H1 (cell line): ENCODE results near the gene GADD45GIP1. TPM values are rescaled to one million over a fixed set of nuclear protein-coding genes. Genes with fewer than 3 reads are reported as not detected.

Source experiments
- CTCF ChIA-PET: fragments of 300-600 bp; sonication (Branson Sonifier 250); formaldehyde crosslinking; loops from one replicate; lab custom pipeline; 2021; ENCODE audit not compliant: partially characterized antibody; lab: Charles Lee
- POLR2A ChIA-PET: fragments of 300-600 bp; sonication (Branson Sonifier 250); formaldehyde crosslinking; loops from one replicate; lab custom pipeline; 2021; ENCODE audit warnings: inconsistent platforms; ENCODE audit not compliant: partially characterized antibody; lab: Charles Lee
- DNase-seq, 2 experiments: peaks; one replicate each; pipeline versions ENCODE4 v3.0.0 to v3.0.0-alpha.2; 2010 to 2022; ENCODE audit warnings: low spot score in 2 of 2, low read depth in 1 of 2, mixed read lengths in 1 of 2
- FAIRE-seq: peaks from 2 replicates; lab custom pipeline; 2011; peaks lifted over from hg19 to GRCh38; lab: Jason Lieb, UNC
- H2AFZ ChIP-seq: 2 replicates; pipeline ENCODE4 v1.8.1; 2012; ENCODE audit warnings: low read length, inconsistent platforms
- H2AK5ac ChIP-seq: 2 replicates; pipeline ENCODE4 v1.6.1; 2013; ENCODE audit warnings: low read depth, low read length
- H2BK120ac ChIP-seq: replicated peaks from 2 replicates; pipeline ENCODE3; 2013; ENCODE audit warnings: low read depth, low read length, inconsistent platforms
- H2BK12ac ChIP-seq: 2 replicates; pipeline ENCODE4 v1.6.1; 2013; ENCODE audit warnings: low read depth, low read length
- H2BK15ac ChIP-seq: 2 replicates; pipeline ENCODE4 v1.6.1; 2013; ENCODE audit warnings: low read length
- H2BK20ac ChIP-seq: 2 replicates; pipeline ENCODE4 v1.6.1; 2013; ENCODE audit warnings: low read length
- H2BK5ac ChIP-seq: 2 replicates; pipeline ENCODE4 v1.6.1; 2013; ENCODE audit warnings: low read depth, low read length
- H3K14ac ChIP-seq: 2 replicates; pipeline ENCODE4 v1.6.1; 2013; ENCODE audit warnings: inconsistent platforms; ENCODE audit not compliant: insufficient read length
- H3K18ac ChIP-seq: 2 replicates; pipeline ENCODE4 v1.6.1; 2013; ENCODE audit warnings: low read length; ENCODE audit errors: extremely low read depth
- H3K23ac ChIP-seq: 2 replicates; pipeline ENCODE4 v1.6.1; 2013; ENCODE audit warnings: inconsistent platforms; ENCODE audit not compliant: insufficient read length
- H3K23me2 ChIP-seq: 2 replicates; pipeline ENCODE4 v1.6.1; 2013; ENCODE audit warnings: low read depth, low read length
- H3K27ac ChIP-seq: 2 replicates; pipeline ENCODE4 v1.6.1; 2011; ENCODE audit warnings: low read depth, low read length, inconsistent platforms
- H3K27me3 ChIP-seq, 4 experiments: replicated peaks in 1 of 4; 1 replicate in 1 of 4; 2 replicates in 3 of 4; pipeline versions ENCODE4 v1.6.1 to v1.8.1; 2011 to 2013; ENCODE audit warnings: low read length in 3 of 4, mild to moderate bottlenecking in 3 of 4, inconsistent platforms in 2 of 4, mixed read lengths in 2 of 4, moderate library complexity in 1 of 4; ENCODE audit not compliant: control insufficient read depth in 3 of 4, insufficient read depth in 3 of 4; ENCODE audit errors: extremely low read depth in 1 of 4
- H3K36me3 ChIP-seq, 4 experiments: 2 replicates each; pipeline versions ENCODE4 v1.6.1 to v1.8.1; 2011 to 2013; ENCODE audit warnings: mild to moderate bottlenecking in 4 of 4, low read length in 3 of 4, moderate library complexity in 2 of 4, control low read depth in 1 of 4, inconsistent platforms in 1 of 4; ENCODE audit not compliant: insufficient read depth in 4 of 4, control insufficient read depth in 2 of 4
- H3K4ac ChIP-seq: replicated peaks from 2 replicates; pipeline ENCODE3; 2013; ENCODE audit warnings: low read length, low read depth, mixed read lengths, inconsistent platforms; ENCODE audit not compliant: insufficient read length
- H3K4me1 ChIP-seq, 4 experiments: replicated peaks in 1 of 4; 1 replicate in 1 of 4; 2 replicates in 3 of 4; pipeline versions ENCODE4 v1.6.1 to v1.8.1; 2011 to 2013; ENCODE audit warnings: low read length in 3 of 4, inconsistent platforms in 2 of 4, mixed read lengths in 1 of 4; ENCODE audit not compliant: insufficient read depth in 4 of 4, control insufficient read depth in 3 of 4
- H3K4me2 ChIP-seq, 2 experiments: 2 replicates each; pipeline versions ENCODE4 v1.6.1 to v1.8.1; 2011 to 2013; ENCODE audit warnings: low read depth in 2 of 2, low read length in 2 of 2, control low read depth in 1 of 2, inconsistent platforms in 1 of 2, mild to moderate bottlenecking in 1 of 2; ENCODE audit not compliant: insufficient read depth in 1 of 2
- H3K4me3 ChIP-seq, 4 experiments: fragments of 200-600, 300-600 bp in 1 of 4; sonication (generic), shearing (Covaris generic), sonication (Bioruptor Twin) in 1 of 4; 2 replicates each; pipeline versions ENCODE4 v1.5.1 to v1.8.1; 2011 to 2016; ENCODE audit warnings: low read length in 4 of 4, low read depth in 3 of 4, control low read depth in 2 of 4, inconsistent platforms in 2 of 4, mild to moderate bottlenecking in 2 of 4, mixed read lengths in 1 of 4, moderate library complexity in 1 of 4; ENCODE audit not compliant: insufficient read depth in 2 of 4; ENCODE audit errors: extremely low read depth in 1 of 4
- H3K56ac ChIP-seq: replicated peaks from 2 replicates; pipeline ENCODE3; 2013; ENCODE audit warnings: low read depth, mild to moderate bottlenecking, mixed read lengths, low read length, inconsistent platforms; ENCODE audit not compliant: insufficient read length
- H3K79me1 ChIP-seq: 2 replicates; pipeline ENCODE4 v1.6.1; 2013; ENCODE audit warnings: low read depth, low read length, control low read depth
- H3K79me2 ChIP-seq, 2 experiments: 2 replicates each; pipeline versions ENCODE4 v1.6.1 to v1.8.1; 2012 to 2013; ENCODE audit warnings: low read length in 2 of 2, mild to moderate bottlenecking in 2 of 2, inconsistent platforms in 1 of 2; ENCODE audit not compliant: insufficient read depth in 2 of 2, control insufficient read depth in 1 of 2
- H3K9ac ChIP-seq, 4 experiments: replicated peaks in 1 of 4; 1 replicate in 1 of 4; 2 replicates in 3 of 4; pipeline versions ENCODE4 v1.6.1 to v1.8.1; 2011 to 2013; ENCODE audit warnings: low read depth in 3 of 4, low read length in 3 of 4, control low read depth in 2 of 4, mild to moderate bottlenecking in 2 of 4, moderate library complexity in 2 of 4, inconsistent platforms in 1 of 4; ENCODE audit errors: extremely low read depth in 1 of 4
- H3K9me3 ChIP-seq, 2 experiments: 2 replicates each; pipeline versions ENCODE4 v1.6.1 to v1.8.1; 2012 to 2013; ENCODE audit warnings: mild to moderate bottlenecking in 2 of 2, moderate library complexity in 2 of 2, control low read depth in 1 of 2, inconsistent platforms in 1 of 2, low read depth in 1 of 2, low read length in 1 of 2, mixed read lengths in 1 of 2; ENCODE audit not compliant: insufficient read depth in 2 of 2
- H4K20me1 ChIP-seq, 2 experiments: replicated peaks in 1 of 2; 2 replicates each; pipeline versions ENCODE3 to v1.8.1; 2011 to 2013; ENCODE audit warnings: inconsistent platforms in 2 of 2, low read length in 2 of 2, mild to moderate bottlenecking in 1 of 2; ENCODE audit not compliant: insufficient read depth in 2 of 2, control insufficient read depth in 1 of 2
- H4K5ac ChIP-seq: 2 replicates; pipeline ENCODE4 v1.6.1; 2013; ENCODE audit warnings: low read length, low read depth, mixed read lengths, inconsistent platforms; ENCODE audit not compliant: insufficient read length
- H4K8ac ChIP-seq: 2 replicates; pipeline ENCODE4 v1.8.0; 2013; ENCODE audit warnings: mild to moderate bottlenecking, moderate library complexity, low read length, inconsistent platforms; ENCODE audit not compliant: insufficient read depth; ENCODE audit errors: extremely low read depth
- H4K91ac ChIP-seq: replicated peaks from 2 replicates; pipeline ENCODE3; 2013; ENCODE audit warnings: low read length, mixed read lengths, inconsistent platforms; ENCODE audit not compliant: insufficient read length
- ASH2L ChIP-seq: fragments of 200-600, 300-600 bp; sonication (generic); IDR thresholded peaks from one replicate; pipeline ENCODE4 v1.7.1; 2017; ENCODE audit warnings: low read length
- CTCF ChIP-seq, 3 experiments: IDR thresholded peaks; 1 replicate in 2 of 3; 2 replicates in 1 of 3; pipeline versions ENCODE4 v1.5.1 to v1.6.1; 2011; ENCODE audit warnings: low read length in 3 of 3, mild to moderate bottlenecking in 3 of 3, inconsistent platforms in 2 of 3, low read depth in 1 of 3, moderate library complexity in 1 of 3; ENCODE audit not compliant: insufficient read depth in 1 of 3; ENCODE audit errors: control extremely low read depth in 1 of 3
- HDAC2 ChIP-seq, 2 experiments: fragments of 300-600 bp in 1 of 2; sonication (generic) in 1 of 2; IDR thresholded peaks; 2 replicates each; pipeline ENCODE4 v1.6.1; 2011 to 2012; ENCODE audit warnings: low read depth in 2 of 2, low read length in 2 of 2, mild to moderate bottlenecking in 2 of 2, moderate library complexity in 2 of 2, borderline replicate concordance in 1 of 2, inconsistent platforms in 1 of 2
- POLR2A ChIP-seq, 2 experiments: IDR thresholded peaks; 1 replicate in 1 of 2; 2 replicates in 1 of 2; pipeline ENCODE4 v1.6.1; 2011; ENCODE audit warnings: low read depth in 2 of 2, low read length in 2 of 2, mild to moderate bottlenecking in 2 of 2; ENCODE audit errors: control extremely low read depth in 1 of 2
- POLR2AphosphoS5 ChIP-seq: IDR thresholded peaks from 2 replicates; pipeline ENCODE4 v1.6.1; 2011; ENCODE audit warnings: low read depth, low read length
- POU5F1 ChIP-seq: IDR thresholded peaks from 2 replicates; pipeline ENCODE4 v1.6.1; 2011; ENCODE audit warnings: low read depth, mild to moderate bottlenecking, low read length, moderate library complexity
- RBBP5 ChIP-seq: IDR thresholded peaks from 2 replicates; pipeline ENCODE4 v1.7.1; 2012; ENCODE audit warnings: low read depth, mild to moderate bottlenecking, inconsistent platforms, low read length, moderate library complexity, borderline replicate concordance
- SUZ12 ChIP-seq: fragments of 200-600 bp; sonication (generic); IDR thresholded peaks from 2 replicates; pipeline ENCODE4 v1.6.1; 2012; ENCODE audit warnings: mild to moderate bottlenecking, inconsistent platforms, low read length, moderate library complexity, mixed read lengths
- TAF1 ChIP-seq: IDR thresholded peaks from 2 replicates; pipeline ENCODE4 v1.6.1; 2011; ENCODE audit warnings: mild to moderate bottlenecking, low read depth, low read length
- ZNF274 ChIP-seq: IDR thresholded peaks from 2 replicates; pipeline ENCODE4 v1.7.0; 2012; ENCODE audit warnings: low read length, borderline replicate concordance; ENCODE audit errors: extremely low read depth
- WGBS, 2 experiments: shearing (Covaris generic) in 1 of 2; methylation state at CpG; one replicate each; pipeline versions ENCODE4 v1.1.6 to v1.1.7; 2013 to 2015; ENCODE audit warnings: low lambda C conversion rate in 2 of 2, mixed read lengths in 2 of 2, inconsistent platforms in 1 of 2, low coverage in 1 of 2, missing lambda C conversion rate in 1 of 2; ENCODE audit not compliant: insufficient replicate concordance in 2 of 2, insufficient coverage in 1 of 2, insufficient read length in 1 of 2; ENCODE audit errors: extremely low coverage in 1 of 2, missing lambda C conversion rate in 1 of 2; 5-methylcytosine and 5-hydroxymethylcytosine counted together
- polyA plus RNA-seq, 7 experiments: library from polyadenylated mRNA; depleted of rRNA in 3 of 7; stranded (reverse) in 5 of 7; unstranded in 2 of 7; fragments of >200 nt in 5 of 7; fragments of 200-250 nt in 2 of 7; gene quantifications; 1 replicate in 5 of 7; 2 replicates in 1 of 7; 4 replicates in 1 of 7; pipeline versions ENCODE4 v1.2.1 to v1.2.3, GENCODE V29; 2011 to 2013; ENCODE audit warnings: missing spikeins in 2 of 7, mixed read lengths in 2 of 7
- total RNA-seq: library from RNA; stranded (reverse); fragmentation: NEBNext Ultra II Directional; extraction: Animal tissue kit (Norgen Biotek cat#: 25700); gene quantifications from 2 replicates; pipeline ENCODE4 v1.2.1, GENCODE V29; 2021

Gene GADD45GIP1
- total and polyA plus RNA-seq, 2 of the 8 experiments (the other 6 are each of a cell fraction or from before 2014, with no cell fraction given) = 42.2 to 42.6 TPM

- no peak overlapping the region for H3K14ac ChIP-seq
- no peak overlapping the region for H2AFZ ChIP-seq
- WGBS, 2 experiments = 94% methylated on average over 11 of the region's 19 CpGs; no CpG with 5 or more reads in 1 of the 2 experiments
- no peak overlapping the region for H4K8ac ChIP-seq
- FAIRE-seq (no peak), DNase-seq (no peak)
- H3K18ac ChIP-seq = no peak overlapping the region
- H2BK15ac ChIP-seq = no peak overlapping the region
- no peak overlapping the region; a peak in 1 of 7 replicates for H3K9ac ChIP-seq
- H4K20me1 ChIP-seq = peaks cover 3 to 8% of the 10 kb centered on the region in 2 experiments
- peaks cover 7% of the 10 kb centered on the region; the same call in 1 of the 2 replicates for H3K23me2 ChIP-seq
- no peak overlapping the region for H2BK120ac ChIP-seq
- peaks cover 12% of the 10 kb centered on the region for H3K79me1 ChIP-seq
- H3K4me3 ChIP-seq = no peak overlapping the region
- H3K4me1 ChIP-seq = peaks cover 0 to 5% (median under 1%) of the 10 kb centered on the region in 4 experiments; a peak in 2 of 7 replicates
- no peaks in the 10 kb centered on the region for H3K27me3 ChIP-seq
- H3K23ac ChIP-seq = no peak overlapping the region
- peaks cover 10 to 27% of the 10 kb centered on the region in 2 experiments for H3K79me2 ChIP-seq
- no peak overlapping the region for H2AK5ac ChIP-seq
- no peak overlapping the region for H2BK20ac ChIP-seq
- no peak overlapping the region for H3K4me2 ChIP-seq
- POLR2A ChIA-PET = interaction anchor here (0.8 to 7.4 kb wide), 10 partner anchors 10 to 60 kb away, joined by 3 to 58 read pairs (median 3); partner anchors contain the start of gene SYCE2
- no peak overlapping the region for H3K4ac ChIP-seq
- H3K36me3 ChIP-seq = peaks cover 20 to 53% (median 31%) of the 10 kb centered on the region in 4 experiments
- no peak overlapping the region for H2BK5ac ChIP-seq
- no peak overlapping the region for H3K56ac ChIP-seq
- H4K5ac ChIP-seq = no peak overlapping the region
- H3K27ac ChIP-seq = no peak overlapping the region
- CTCF ChIA-PET = interaction anchor here (1.3 to 1.5 kb wide), 2 partner anchors 36 to 45 kb away, joined by 4 to 5 read pairs; no protein-coding TSS in a partner anchor
- H3K9me3 ChIP-seq = no peaks in the 10 kb centered on the region
- no peak overlapping the region for H2BK12ac ChIP-seq
- H4K91ac ChIP-seq = no peak overlapping the region
- no peak for TF ChIP-seq TAF1
- no peak for TF ChIP-seq POLR2AphosphoS5
- no peak for TF ChIP-seq RBBP5
- no peak for TF ChIP-seq ZNF274
- TF ChIP-seq SUZ12 = no peak
- TF ChIP-seq HDAC2 (IDR thresholded peaks at IDR 0.05; ENCODE audit: borderline replicate concordance in 1 of 2, low read depth in 2 of 2, low read length in 2 of 2) = no peak
- no peak for TF ChIP-seq ASH2L
- no peak for TF ChIP-seq CTCF (IDR thresholded peaks at IDR 0.05; ENCODE audit: control extremely low read depth in 1 of 3, insufficient read depth in 1 of 3, low read depth in 1 of 3, low read length in 3 of 3)
- TF ChIP-seq POLR2A (IDR thresholded peaks at IDR 0.05; ENCODE audit: control extremely low read depth in 1 of 2, low read depth in 2 of 2, low read length in 2 of 2) = no peak
- no peak for TF ChIP-seq POU5F1
These were observed 26.9 kb downstream of the GADD45GIP1 start for GRCh38 chr19:12930002-12930645.
